ENCODE data around the gene RNF166.

RNF166 gene

GRCh38 chr16:88662843-88663606 is 43.2 kb downstream of the RNF166 start, which contains the start of gene MVD:
Gene MVD (minus strand): TSS chr16:88663091. CDS start chr16:88663080, 11 bp downstream.
- peak; percentile 98 for DNase-seq (ENCODE audit: low read depth)
- no peak for TF ChIP-seq CTCF (IDR thresholded peaks at IDR 0.05; ENCODE audit: low read length, missing control alignments)
- H3K4me3 ChIP-seq (replicated peaks; ENCODE audit: low read depth, low read length): peak within 1 kb of the TSS; percentile 75

GRCh38 chr16:88662222-88662842 is 43.9 kb downstream of the RNF166 start:
- DNase-seq (ENCODE audit: low read depth): no peak
- TF ChIP-seq CTCF (IDR thresholded peaks at IDR 0.05; ENCODE audit: low read length, missing control alignments): no peak
- H3K4me3 ChIP-seq (replicated peaks; ENCODE audit: low read depth, low read length): peak overlapping the region; percentile 75

GRCh38 chr16:88661468-88661867 is 44.7 kb downstream of the RNF166 start:
- DNase-seq (ENCODE audit: low read depth): no peak
- H3K4me3 ChIP-seq (replicated peaks; ENCODE audit: low read depth, low read length): peak overlapping the region; percentile 75
- TF ChIP-seq CTCF (IDR thresholded peaks at IDR 0.05; ENCODE audit: low read length, missing control alignments): no peak

- H3K4me3 ChIP-seq (replicated peaks; ENCODE audit: low read depth, low read length): no peak overlapping the region
- TF ChIP-seq CTCF (IDR thresholded peaks at IDR 0.05; ENCODE audit: low read length, missing control alignments): no peak
- DNase-seq (ENCODE audit: low read depth): no peak
Observed at GRCh38 chr16:88659160-88659559, 47.0 kb downstream of the RNF166 start.

GRCh38 chr16:88658714-88659113 is 47.5 kb downstream of the RNF166 start:
- no peak for DNase-seq (ENCODE audit: low read depth)
- no peak overlapping the region for H3K4me3 ChIP-seq (replicated peaks; ENCODE audit: low read depth, low read length)
- no peak for TF ChIP-seq CTCF (IDR thresholded peaks at IDR 0.05; ENCODE audit: low read length, missing control alignments)

- no peak for TF ChIP-seq CTCF (IDR thresholded peaks at IDR 0.05; ENCODE audit: low read length, missing control alignments)
- H3K4me3 ChIP-seq (replicated peaks; ENCODE audit: low read depth, low read length): no peak overlapping the region
- DNase-seq (ENCODE audit: low read depth): no peak
Observed at GRCh38 chr16:88657371-88657770, 48.8 kb downstream of the RNF166 start.

All from fibroblast of pulmonary artery (primary cell).